ENCODE measurements around the gene HAX1.

DNA sequence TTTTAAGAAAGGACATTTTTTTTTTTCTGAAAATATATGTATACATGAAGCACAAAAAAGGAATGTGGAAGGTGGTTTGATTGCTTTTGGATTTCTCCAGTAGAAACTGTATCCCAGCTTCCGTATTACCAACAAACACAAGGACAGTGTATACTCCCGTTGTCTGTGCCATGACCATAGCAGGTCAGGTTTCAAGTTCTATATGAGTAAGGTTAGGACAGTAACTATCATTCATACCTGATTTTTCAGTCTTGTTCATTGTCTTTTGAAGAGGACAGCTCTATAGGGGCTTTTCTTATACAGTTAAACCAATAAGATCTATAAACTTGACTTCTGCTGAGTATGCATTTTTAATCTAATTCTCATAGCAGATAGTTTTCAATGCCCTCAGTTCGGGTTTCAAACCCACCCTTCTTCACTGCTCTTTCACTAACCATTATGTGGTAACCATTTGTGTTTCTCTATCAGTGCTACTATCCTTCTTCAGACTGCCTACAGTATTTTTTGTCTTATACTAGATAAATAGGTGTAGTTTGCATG is 32.1 kb upstream of the HAX1 start:
- TF ChIP-seq TOX (CRISPR knock-in tag; IDR thresholded peaks at IDR 0.05; ENCODE audit: borderline replicate concordance): no peak
- TF ChIP-seq, protein P1, sequence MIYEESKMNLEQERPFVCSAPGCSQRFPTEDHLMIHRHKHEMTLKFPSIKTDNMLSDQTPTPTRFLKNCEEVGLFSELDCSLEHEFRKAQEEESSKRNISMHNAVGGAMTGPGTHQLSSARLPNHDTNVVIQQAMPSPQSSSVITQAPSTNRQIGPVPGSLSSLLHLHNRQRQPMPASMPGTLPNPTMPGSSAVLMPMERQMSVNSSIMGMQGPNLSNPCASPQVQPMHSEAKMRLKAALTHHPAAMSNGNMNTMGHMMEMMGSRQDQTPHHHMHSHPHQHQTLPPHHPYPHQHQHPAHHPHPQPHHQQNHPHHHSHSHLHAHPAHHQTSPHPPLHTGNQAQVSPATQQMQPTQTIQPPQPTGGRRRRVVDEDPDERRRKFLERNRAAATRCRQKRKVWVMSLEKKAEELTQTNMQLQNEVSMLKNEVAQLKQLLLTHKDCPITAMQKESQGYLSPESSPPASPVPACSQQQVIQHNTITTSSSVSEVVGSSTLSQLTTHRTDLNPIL (CRISPR knock-in tag; IDR thresholded peaks at IDR 0.05; ENCODE audit: low read depth): no peak
- no peak for TF ChIP-seq RARB (CRISPR knock-in tag; IDR thresholded peaks at IDR 0.05)
- TF ChIP-seq, protein P2, sequence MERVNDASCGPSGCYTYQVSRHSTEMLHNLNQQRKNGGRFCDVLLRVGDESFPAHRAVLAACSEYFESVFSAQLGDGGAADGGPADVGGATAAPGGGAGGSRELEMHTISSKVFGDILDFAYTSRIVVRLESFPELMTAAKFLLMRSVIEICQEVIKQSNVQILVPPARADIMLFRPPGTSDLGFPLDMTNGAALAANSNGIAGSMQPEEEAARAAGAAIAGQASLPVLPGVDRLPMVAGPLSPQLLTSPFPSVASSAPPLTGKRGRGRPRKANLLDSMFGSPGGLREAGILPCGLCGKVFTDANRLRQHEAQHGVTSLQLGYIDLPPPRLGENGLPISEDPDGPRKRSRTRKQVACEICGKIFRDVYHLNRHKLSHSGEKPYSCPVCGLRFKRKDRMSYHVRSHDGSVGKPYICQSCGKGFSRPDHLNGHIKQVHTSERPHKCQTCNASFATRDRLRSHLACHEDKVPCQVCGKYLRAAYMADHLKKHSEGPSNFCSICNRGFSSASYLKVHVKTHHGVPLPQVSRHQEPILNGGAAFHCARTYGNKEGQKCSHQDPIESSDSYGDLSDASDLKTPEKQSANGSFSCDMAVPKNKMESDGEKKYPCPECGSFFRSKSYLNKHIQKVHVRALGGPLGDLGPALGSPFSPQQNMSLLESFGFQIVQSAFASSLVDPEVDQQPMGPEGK (CRISPR knock-in tag; IDR thresholded peaks at IDR 0.05; ENCODE audit: borderline replicate concordance): no peak
- no peak for TF ChIP-seq ZNF8 (CRISPR knock-in tag; IDR thresholded peaks at IDR 0.05)
- TF ChIP-seq BACH2 (CRISPR knock-in tag; IDR thresholded peaks at IDR 0.05; ENCODE audit: borderline replicate concordance): no peak
- no peak for TF ChIP-seq ISL1 (CRISPR knock-in tag; IDR thresholded peaks at IDR 0.05)
- TF ChIP-seq, protein P3, sequence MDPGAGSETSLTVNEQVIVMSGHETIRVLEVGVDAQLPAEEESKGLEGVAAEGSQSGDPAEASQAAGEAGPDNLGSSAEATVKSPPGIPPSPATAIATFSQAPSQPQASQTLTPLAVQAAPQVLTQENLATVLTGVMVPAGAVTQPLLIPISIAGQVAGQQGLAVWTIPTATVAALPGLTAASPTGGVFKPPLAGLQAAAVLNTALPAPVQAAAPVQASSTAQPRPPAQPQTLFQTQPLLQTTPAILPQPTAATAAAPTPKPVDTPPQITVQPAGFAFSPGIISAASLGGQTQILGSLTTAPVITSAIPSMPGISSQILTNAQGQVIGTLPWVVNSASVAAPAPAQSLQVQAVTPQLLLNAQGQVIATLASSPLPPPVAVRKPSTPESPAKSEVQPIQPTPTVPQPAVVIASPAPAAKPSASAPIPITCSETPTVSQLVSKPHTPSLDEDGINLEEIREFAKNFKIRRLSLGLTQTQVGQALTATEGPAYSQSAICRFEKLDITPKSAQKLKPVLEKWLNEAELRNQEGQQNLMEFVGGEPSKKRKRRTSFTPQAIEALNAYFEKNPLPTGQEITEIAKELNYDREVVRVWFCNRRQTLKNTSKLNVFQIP (CRISPR knock-in tag; IDR thresholded peaks at IDR 0.05; ENCODE audit: borderline replicate concordance, low read depth): no peak
- TF ChIP-seq ARNTL (CRISPR knock-in tag; IDR thresholded peaks at IDR 0.05; ENCODE audit: borderline replicate concordance, low read depth): no peak
- TF ChIP-seq SNAI2 (CRISPR knock-in tag; IDR thresholded peaks at IDR 0.05): no peak
- no peak for TF ChIP-seq CSDC2 (CRISPR knock-in tag; IDR thresholded peaks at IDR 0.05)
- no peak for TF ChIP-seq GLIS3 (CRISPR knock-in tag; IDR thresholded peaks at IDR 0.05)

Measured in SK-N-SH treated with all-trans-retinoic acid at 6 μM for 48 hours (cell line).